Measurements from ENCODE around the gene KHDC4.

KHDC4 gene

GRCh38 chr1:155969377-155969791 lies 35.2 kb upstream of the KHDC4 start:
- no peak for DNase-seq (ENCODE audit: low read depth)

- DNase-seq (ENCODE audit: low read depth): no peak
Observed at GRCh38 chr1:155968670-155969069, 34.5 kb upstream of the KHDC4 start.

GRCh38 chr1:155968051-155968400 lies 33.8 kb upstream of the KHDC4 start:
- no peak for DNase-seq (ENCODE audit: low read depth)

GRCh38 chr1:155967341-155968050 lies 33.3 kb upstream of the KHDC4 start:
- no peak for DNase-seq (ENCODE audit: low read depth)

GRCh38 chr1:155966750-155967149 lies 32.5 kb upstream of the KHDC4 start:
- no peak for DNase-seq (ENCODE audit: low read depth)

- DNase-seq (ENCODE audit: low read depth): no peak
Observed at GRCh38 chr1:155966135-155966534, 31.9 kb upstream of the KHDC4 start.

GRCh38 chr1:155964193-155964592 lies 30.0 kb upstream of the KHDC4 start:
- DNase-seq (ENCODE audit: low read depth): no peak

- no peak for DNase-seq (ENCODE audit: low read depth)
Observed at GRCh38 chr1:155962599-155963211, 28.5 kb upstream of the KHDC4 start.

GRCh38 chr1:155961937-155962336 lies 27.7 kb upstream of the KHDC4 start:
- DNase-seq (ENCODE audit: low read depth): no peak

- no peak for DNase-seq (ENCODE audit: low read depth)
Observed at GRCh38 chr1:155960081-155960745, 26.0 kb upstream of the KHDC4 start.

GRCh38 chr1:155957411-155957915 lies 23.2 kb upstream of the KHDC4 start:
- no peak for DNase-seq (ENCODE audit: low read depth)

- DNase-seq (ENCODE audit: low read depth): no peak
Observed at GRCh38 chr1:155954645-155955044, 20.4 kb upstream of the KHDC4 start.

GRCh38 chr1:155952505-155952890 lies 18.3 kb upstream of the KHDC4 start:
- no peak for DNase-seq (ENCODE audit: low read depth)

- DNase-seq (ENCODE audit: low read depth): no peak
Observed at GRCh38 chr1:155951753-155952504, 17.7 kb upstream of the KHDC4 start.

GRCh38 chr1:155950829-155951228 lies 16.6 kb upstream of the KHDC4 start:
- DNase-seq (ENCODE audit: low read depth): no peak

GRCh38 chr1:155947741-155948140 lies 13.5 kb upstream of the KHDC4 start:
- DNase-seq (ENCODE audit: low read depth): no peak

GRCh38 chr1:155947292-155947691 lies 13.1 kb upstream of the KHDC4 start:
- DNase-seq (ENCODE audit: low read depth): no peak

- DNase-seq (ENCODE audit: low read depth): no peak
Observed at GRCh38 chr1:155946633-155947219, 12.5 kb upstream of the KHDC4 start.

- no peak for DNase-seq (ENCODE audit: low read depth)
Observed at GRCh38 chr1:155944444-155944799, 10.2 kb upstream of the KHDC4 start.

- no peak for DNase-seq (ENCODE audit: low read depth)
Observed at GRCh38 chr1:155942578-155943141, 8.4 kb upstream of the KHDC4 start.

GRCh38 chr1:155941845-155942531 lies 7.8 kb upstream of the KHDC4 start:
- no peak for DNase-seq (ENCODE audit: low read depth)
